Epithelial cell of proximal tubule (primary cell): ENCODE results near the gene CLDN20. TPM values are rescaled to one million over a fixed set of nuclear protein-coding genes. Genes with fewer than 3 reads are reported as not detected.

Source experiments
- DNase-seq: peaks from one replicate; pipeline ENCODE4 v3.0.0-alpha.2; 2011; ENCODE audit warnings: low read depth
- H3K4me3 ChIP-seq: 2 replicates; pipeline ENCODE4 v1.5.1; 2011; ENCODE audit warnings: low read depth, mild to moderate bottlenecking, low read length
- CTCF ChIP-seq: conservative IDR thresholded peaks from 2 replicates; pipeline ENCODE4 v1.5.1; 2012; ENCODE audit warnings: low read depth, mild to moderate bottlenecking, low read length
- total RNA-seq: library from RNA; depleted of rRNA; stranded (reverse); fragments of >200 nt; gene quantifications from 2 replicates; pipeline ENCODE4 v1.2.3, GENCODE V29; 2015

CLDN20 gene
- total RNA-seq, 1 donor from 2014 or later: not detected

GRCh38 chr6:155234167-155234566 lies 29.6 kb upstream of the CLDN20 start:
- no peak overlapping the region for H3K4me3 ChIP-seq
- no peak for TF ChIP-seq CTCF
- no peak for DNase-seq

- TF ChIP-seq CTCF: no peak
- DNase-seq: no peak
- H3K4me3 ChIP-seq: no peak overlapping the region
Measured at GRCh38 chr6:155234687-155235086, 29.1 kb upstream of the CLDN20 start.

DNA sequence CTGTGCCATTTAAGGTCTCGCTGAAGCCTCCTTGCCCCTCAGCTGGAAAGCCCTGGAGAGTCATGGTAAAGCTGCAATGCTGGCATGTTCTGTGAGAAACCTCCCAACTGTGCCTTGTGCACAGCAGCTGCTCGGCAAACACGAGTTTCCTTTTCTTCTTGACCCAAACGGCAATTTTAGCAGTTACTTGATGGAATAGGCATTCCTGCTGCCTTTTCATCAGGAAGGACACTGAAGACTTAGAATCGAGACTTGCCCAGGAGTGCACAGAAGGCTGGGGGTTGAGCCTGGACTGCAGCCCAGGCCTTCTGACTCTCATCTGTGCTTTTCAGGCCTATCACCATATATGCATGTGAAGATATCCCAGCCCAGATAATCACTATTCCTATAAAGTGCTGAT lies 28.7 kb upstream of the CLDN20 start:
- no peak for TF ChIP-seq CTCF
- no peak for DNase-seq
- no peak overlapping the region for H3K4me3 ChIP-seq

- no peak for TF ChIP-seq CTCF
- no peak for DNase-seq
- H3K4me3 ChIP-seq: no peak overlapping the region
Measured at GRCh38 chr6:155237613-155238012, 26.2 kb upstream of the CLDN20 start.

DNA sequence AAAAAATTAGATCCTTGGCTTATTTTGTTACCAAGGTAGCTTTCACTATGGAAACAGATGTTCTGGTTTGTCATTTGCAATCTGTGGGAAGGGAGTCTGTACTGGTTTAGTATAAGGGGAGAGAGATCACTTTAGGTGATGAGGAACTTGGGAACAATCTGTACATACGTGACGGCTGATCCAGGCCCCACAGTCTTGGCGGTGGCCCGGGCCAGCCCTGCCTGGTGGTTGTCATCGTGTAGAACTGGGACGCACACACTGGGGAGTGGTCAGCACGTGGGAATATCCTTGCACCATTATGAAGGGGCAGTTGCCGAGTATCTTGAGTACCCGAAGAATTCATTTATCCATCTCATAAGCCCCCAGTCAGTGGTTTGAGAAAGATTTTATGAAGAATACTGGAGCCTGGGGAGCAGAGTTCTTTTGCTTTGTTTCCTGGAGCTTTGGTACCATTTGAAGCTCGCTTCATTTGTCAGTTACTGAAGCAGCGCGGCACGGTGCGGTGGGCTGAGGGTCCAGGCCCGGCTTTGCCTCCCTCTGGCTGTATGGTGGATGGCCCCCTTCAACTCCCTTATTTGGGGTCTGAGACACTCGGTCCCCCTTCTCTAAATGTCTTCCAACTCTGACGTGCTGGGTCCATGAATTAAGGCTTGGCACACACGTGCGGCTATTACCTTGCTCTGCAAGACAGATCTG lies 22.8 kb upstream of the CLDN20 start:
- no peak overlapping the region for H3K4me3 ChIP-seq
- TF ChIP-seq CTCF: no peak
- DNase-seq: no peak

GRCh38 chr6:155241966-155242365 lies 21.8 kb upstream of the CLDN20 start:
- H3K4me3 ChIP-seq: no peak overlapping the region
- no peak for DNase-seq
- no peak for TF ChIP-seq CTCF

GRCh38 chr6:155244434-155244833 lies 19.4 kb upstream of the CLDN20 start:
- DNase-seq: no peak
- H3K4me3 ChIP-seq: no peak overlapping the region
- TF ChIP-seq CTCF: no peak
